ENCODE data around the gene FUT6.

FUT6 gene

GRCh38 chr19:5827891-5828660 is 11.4 kb downstream of the FUT6 start:
- DNase-seq: peak; percentile 95

DNA sequence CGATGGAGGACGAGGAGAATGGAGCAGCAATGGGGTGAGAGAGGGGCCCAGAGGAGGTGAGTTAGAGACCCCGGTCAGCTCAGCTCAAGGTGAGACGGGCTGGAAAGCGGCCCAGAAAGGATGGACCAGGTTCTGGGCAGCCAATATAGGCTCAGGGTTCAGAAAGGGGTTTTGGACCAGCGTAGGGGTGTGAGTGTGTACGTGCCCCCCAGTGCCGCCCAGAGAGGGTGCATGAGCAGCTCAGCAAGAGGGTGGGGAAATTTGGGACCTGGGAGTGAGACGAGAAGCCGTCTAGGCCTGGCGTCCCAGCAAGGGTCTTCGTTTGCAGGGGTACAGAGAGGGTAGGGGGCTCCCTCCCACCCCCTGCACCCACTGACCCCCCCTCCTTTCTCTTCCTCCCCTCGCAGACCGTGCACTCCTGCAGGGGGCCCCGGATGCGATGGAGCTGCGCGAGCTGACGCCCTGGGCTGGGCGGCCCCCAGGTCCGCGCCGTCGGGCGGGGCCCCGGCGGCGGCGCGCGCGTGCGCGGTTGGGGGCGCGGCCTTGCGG is 12.1 kb downstream of the FUT6 start:
- DNase-seq: no peak

DNA sequence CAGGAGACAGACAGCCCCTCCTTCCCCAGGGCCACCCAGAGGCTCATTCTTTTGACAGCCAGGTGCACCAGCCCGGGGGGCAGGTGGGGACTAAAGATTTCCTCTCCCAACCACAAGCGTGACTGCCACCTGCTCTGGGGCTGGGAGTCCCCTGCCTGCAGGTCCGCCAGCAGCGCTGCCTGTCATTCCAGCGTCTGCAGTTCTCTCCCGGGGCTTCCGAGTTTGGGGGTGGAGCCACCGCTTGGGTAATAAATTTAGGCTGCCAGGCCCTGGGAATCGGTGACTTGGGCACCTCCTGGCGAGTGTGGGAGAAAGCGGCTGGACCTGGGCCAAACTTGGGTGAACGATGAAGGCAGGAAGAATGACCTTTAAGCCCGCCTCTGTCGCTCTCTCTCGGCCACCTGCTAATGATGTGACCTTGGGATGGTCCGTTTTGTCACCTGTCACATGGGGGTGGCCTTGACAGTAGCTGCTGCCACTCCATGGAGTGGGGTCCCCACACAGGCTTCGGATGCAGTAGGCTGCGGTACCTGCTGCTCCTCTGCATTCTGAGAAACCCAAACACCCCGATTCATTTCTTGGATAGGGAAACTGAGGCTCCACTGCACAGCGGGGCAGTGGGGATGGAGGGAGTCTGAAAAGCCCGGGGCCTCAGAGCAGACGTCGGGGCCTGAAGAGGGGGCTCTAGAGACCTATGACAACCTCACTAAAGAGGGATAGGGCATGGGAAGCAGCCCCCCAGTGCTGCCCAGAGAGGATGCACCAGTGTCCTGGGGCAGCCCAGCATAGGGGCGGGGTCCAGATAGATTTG is 12.8 kb downstream of the FUT6 start:
- DNase-seq: peak; percentile 16

DNA sequence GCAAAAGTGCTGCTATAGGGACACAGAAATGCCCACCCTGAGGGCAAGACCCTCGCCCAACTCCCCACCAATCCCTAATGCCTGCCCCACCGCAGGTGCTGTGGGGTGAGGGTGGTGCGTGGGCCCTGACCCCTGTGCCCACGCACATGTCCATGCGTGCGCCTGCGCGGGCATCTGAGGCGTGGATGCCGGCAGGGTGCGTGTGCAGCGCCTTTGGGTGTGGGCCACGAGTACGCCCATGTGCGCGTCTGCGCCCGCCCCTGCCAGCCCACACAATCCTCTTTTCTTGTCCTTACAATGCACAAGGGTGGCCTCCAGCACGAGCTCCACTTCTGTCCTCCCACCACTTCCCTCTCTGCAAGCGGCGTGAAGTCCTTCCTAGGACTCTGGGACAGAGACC is 14.3 kb downstream of the FUT6 start:
- no peak for DNase-seq

- DNase-seq: no peak
These were observed 14.8 kb downstream of the FUT6 start for GRCh38 chr19:5824751-5825150.

DNA sequence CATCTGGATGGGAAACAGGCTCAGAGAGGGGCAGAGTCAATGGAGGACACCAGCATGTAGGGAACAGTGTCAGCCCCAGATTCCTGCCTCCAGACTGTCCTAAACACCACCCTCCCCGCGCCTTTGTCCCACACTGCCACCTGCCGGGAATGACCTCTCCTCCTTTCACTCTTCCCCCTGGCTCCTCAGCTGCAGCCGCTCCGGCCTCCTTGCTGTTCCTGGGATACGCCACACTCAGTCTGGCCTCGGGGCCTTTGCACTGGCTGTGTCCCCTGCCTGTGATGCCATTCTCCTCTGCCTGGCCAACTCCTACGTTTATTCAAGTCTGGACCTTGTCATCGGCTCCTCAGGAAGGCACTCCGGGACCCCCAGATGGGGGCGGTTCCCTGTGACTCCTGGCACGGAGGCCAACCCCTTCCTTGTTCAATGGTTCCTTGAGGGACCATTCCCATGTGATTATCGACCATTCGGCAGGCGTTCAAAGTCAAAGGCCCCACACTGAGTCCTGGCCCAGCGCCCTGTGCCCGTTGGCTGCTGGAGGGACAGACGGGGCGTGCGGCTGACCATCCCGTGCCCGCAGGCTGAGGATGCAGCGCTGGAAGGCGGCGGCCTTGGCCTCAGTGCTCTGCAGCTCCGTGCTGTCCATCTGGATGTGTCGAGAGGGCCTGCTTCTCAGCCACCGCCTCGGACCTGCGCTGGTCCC is 15.8 kb downstream of the FUT6 start:
- no peak for DNase-seq

GRCh38 chr19:5822181-5822844 is 17.2 kb downstream of the FUT6 start:
- DNase-seq: no peak

GRCh38 chr19:5821521-5822180 is 17.9 kb downstream of the FUT6 start:
- no peak for DNase-seq

DNA sequence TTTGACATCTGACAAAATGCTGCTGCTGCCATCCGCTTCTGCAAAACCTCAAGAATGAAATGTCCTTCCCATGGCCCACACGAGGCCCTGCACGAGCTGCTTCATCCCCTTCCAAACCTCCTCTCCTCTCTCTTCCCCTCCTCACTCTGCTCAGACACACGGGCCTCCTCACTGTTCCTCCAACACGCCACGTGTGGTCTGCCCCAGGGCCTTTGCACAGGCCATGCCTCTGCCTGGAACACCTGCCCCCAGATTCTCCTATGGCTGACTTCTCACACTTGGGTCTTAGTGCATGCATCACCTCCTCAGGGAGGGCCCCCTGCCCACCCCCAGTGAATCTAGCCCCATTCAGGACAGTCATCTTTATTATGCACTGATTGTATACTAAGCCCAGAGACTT is 18.7 kb downstream of the FUT6 start:
- DNase-seq: no peak

GRCh38 chr19:5818594-5818993 is 20.9 kb downstream of the FUT6 start:
- no peak for DNase-seq

- no peak for DNase-seq
These were observed 22.3 kb downstream of the FUT6 start for GRCh38 chr19:5817218-5817617.

- DNase-seq: no peak
These were observed 24.7 kb downstream of the FUT6 start for GRCh38 chr19:5814852-5815246.

GRCh38 chr19:5814123-5814851 is 25.2 kb downstream of the FUT6 start:
- DNase-seq: no peak

DNA sequence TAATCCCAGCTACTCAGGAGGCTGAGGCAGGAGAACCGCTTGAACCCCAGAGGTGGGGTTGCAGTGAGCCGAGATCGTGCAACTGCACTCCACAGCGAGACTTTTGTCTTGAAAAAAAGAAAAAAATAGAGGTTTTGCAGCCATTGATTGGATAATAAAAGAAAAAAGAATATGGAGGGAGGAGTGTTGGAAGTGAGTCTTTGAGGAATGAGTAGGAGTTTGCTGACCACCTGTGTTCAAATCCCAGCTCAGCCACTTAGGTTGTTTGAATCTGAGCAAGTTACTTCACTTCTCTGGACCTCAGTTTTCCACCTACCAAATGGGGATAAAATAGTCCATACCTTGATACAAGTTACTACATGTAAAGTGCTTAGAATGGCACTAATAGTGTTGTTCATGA is 28.4 kb downstream of the FUT6 start:
- DNase-seq: no peak

- DNase-seq: no peak
These were observed 30.0 kb downstream of the FUT6 start for GRCh38 chr19:5809469-5809868.

DNA sequence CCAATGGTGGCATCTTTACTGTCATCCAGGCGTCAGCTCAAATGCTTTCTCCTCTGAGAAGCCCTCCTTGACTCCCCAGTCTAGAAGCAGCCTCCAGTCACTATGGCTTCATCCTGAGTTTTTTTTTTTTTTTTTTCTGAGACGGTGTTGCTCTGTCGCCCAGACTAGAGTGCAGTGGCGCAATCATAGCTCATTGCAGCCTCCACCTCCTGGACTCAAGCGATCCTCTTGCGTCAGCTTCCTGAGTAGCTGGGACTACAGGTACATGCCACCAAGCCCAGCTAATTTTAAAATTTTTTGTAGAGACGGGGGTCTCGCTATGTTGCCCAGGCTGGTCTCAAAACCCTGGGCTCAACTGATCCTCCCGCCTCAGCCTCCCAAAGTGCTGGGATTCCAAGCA is 30.4 kb downstream of the FUT6 start:
- DNase-seq: no peak

DNA sequence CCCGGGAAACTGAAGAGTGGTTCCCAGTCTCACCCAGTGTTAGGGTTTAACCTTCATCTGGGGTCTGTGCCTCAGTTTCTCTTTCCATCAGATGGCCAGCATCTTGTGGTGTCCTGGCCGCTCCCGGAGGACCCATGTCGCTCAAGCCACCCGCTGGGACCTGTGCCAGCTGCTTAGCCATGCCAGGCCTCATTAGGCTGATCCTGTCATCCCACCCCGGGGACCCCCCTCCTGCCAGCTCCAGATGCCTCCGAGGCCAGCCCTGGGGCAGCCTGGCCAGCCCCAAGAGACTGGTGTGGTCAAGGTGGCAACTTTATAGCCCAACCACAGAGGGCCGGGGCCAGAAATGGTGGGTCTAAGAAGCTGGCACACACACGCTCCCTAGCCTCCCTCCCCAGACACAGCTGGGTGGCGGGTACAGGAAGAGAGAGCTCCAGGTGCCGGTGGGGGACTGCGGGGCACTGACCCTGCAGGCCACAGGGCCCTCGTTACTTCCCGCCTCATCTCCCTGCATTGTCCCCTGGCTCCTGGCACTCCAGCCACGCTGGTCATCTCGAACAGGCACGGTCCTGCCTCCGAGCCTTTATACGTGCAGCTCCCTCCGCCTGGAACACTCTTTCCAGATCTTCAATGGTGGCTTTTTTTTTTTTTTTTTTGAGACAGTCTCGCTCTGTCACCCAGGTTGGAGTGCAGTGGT is 31.2 kb downstream of the FUT6 start:
- DNase-seq: no peak

- DNase-seq: no peak
These were observed 32.6 kb downstream of the FUT6 start for GRCh38 chr19:5806905-5807304.

- DNase-seq: no peak
These were observed 33.4 kb downstream of the FUT6 start for GRCh38 chr19:5806133-5806489.

- peak; percentile 70 for DNase-seq
These were observed 33.9 kb downstream of the FUT6 start for GRCh38 chr19:5805462-5806132.

Measured in stimulated activated CD4-positive, alpha-beta T cell treated with anti-CD3 and anti-CD28 coated beads, Interleukin-4, amount 100 ng/mL, for 1 hour (primary cell).